HepG2 (cell line): ENCODE data around the gene ZDHHC7. TPM values are rescaled to one million over a fixed set of nuclear protein-coding genes. Genes with fewer than 3 reads are reported as not detected.
A peak's percentile ranks its signal among the peaks of the same experiment; 100 is the strongest.

Source experiments
- SKI ChIP-seq: fragments of 450-650 bp; IDR thresholded peaks from one replicate; pipeline ENCODE4 v1.6.1; 2018; ENCODE audit warnings: mild to moderate bottlenecking; ENCODE audit not compliant: partially characterized antibody
- SMAD3 ChIP-seq: sonication (generic); formaldehyde crosslinking; IDR thresholded peaks from 2 replicates; pipeline ENCODE4 v1.4.0; 2020; ENCODE audit warnings: missing genetic modification reagents
- ZNF124 ChIP-seq: sonication (generic); formaldehyde crosslinking; IDR thresholded peaks from 2 replicates; pipeline ENCODE4 v1.4.0; 2020; ENCODE audit warnings: missing genetic modification reagents
- ZNF510 ChIP-seq: sonication (generic); formaldehyde crosslinking; IDR thresholded peaks from 2 replicates; pipeline ENCODE4 v1.4.0; 2020; ENCODE audit warnings: low read depth, mild to moderate bottlenecking, missing genetic modification reagents
- ZZZ3 ChIP-seq: sonication (generic); formaldehyde crosslinking; IDR thresholded peaks from 2 replicates; pipeline ENCODE4 v1.4.0; 2020; ENCODE audit warnings: missing genetic modification reagents, mild to moderate bottlenecking, borderline replicate concordance
- polyA plus RNA-seq, 8 experiments: library from polyadenylated mRNA; depleted of rRNA in 3 of 8; stranded (reverse) in 7 of 8; unstranded in 1 of 8; fragments of >200 nt; fragmentation: Illumina TruSeq in 4 of 8; extraction: Trizol in 4 of 8; gene quantifications; 2 replicates each; pipeline versions ENCODE4 v1.2.1 to v1.2.3, GENCODE V29; 2011 to 2016; ENCODE audit warnings: low read depth in 4 of 8, missing spikeins in 1 of 8, mixed read lengths in 1 of 8; ENCODE audit not compliant: insufficient read depth in 1 of 8
- total RNA-seq, 5 experiments: library from RNA; depleted of rRNA; stranded (reverse); fragments of >200 nt; fragmentation: Illumina TruSeq; extraction: Trizol; gene quantifications; 2 replicates each; pipeline ENCODE4 v1.2.3, GENCODE V29; 2016; ENCODE audit warnings: low read depth in 1 of 5
- TF ChIP-seq, protein P1 (sequence below): sonication (generic); formaldehyde crosslinking; IDR thresholded peaks from 2 replicates; pipeline ENCODE4 v1.4.0; 2020; ENCODE audit warnings: missing genetic modification reagents, mild to moderate bottlenecking, borderline replicate concordance
- TF ChIP-seq, protein P2 (sequence below): sonication (generic); formaldehyde crosslinking; IDR thresholded peaks from 2 replicates; pipeline ENCODE4 v1.4.0; 2020; ENCODE audit warnings: missing genetic modification reagents
- TF ChIP-seq, protein P3 (sequence below): sonication (generic); formaldehyde crosslinking; IDR thresholded peaks from 2 replicates; pipeline ENCODE4 v1.4.0; 2020; ENCODE audit warnings: missing genetic modification reagents
- TF ChIP-seq, protein P4 (sequence below): sonication (generic); formaldehyde crosslinking; IDR thresholded peaks from 2 replicates; pipeline ENCODE4 v1.8.0; 2022; ENCODE audit warnings: mild to moderate bottlenecking, missing genetic modification reagents; ENCODE audit not compliant: insufficient replicate concordance
- TF ChIP-seq, protein P5 (sequence below): sonication (generic); formaldehyde crosslinking; IDR thresholded peaks from 2 replicates; pipeline ENCODE4 v1.4.0; 2020; ENCODE audit warnings: missing genetic modification reagents, borderline replicate concordance
- TF ChIP-seq, protein P6 (sequence below): sonication (generic); formaldehyde crosslinking; IDR thresholded peaks from 2 replicates; pipeline ENCODE4 v1.4.0; 2020; ENCODE audit warnings: missing genetic modification reagents

ZDHHC7 gene
- total and polyA plus RNA-seq, 2 of the 13 experiments (the other 11 are each of a cell fraction or from before 2014, with no cell fraction given): 46.8 to 67.6 TPM

DNA sequence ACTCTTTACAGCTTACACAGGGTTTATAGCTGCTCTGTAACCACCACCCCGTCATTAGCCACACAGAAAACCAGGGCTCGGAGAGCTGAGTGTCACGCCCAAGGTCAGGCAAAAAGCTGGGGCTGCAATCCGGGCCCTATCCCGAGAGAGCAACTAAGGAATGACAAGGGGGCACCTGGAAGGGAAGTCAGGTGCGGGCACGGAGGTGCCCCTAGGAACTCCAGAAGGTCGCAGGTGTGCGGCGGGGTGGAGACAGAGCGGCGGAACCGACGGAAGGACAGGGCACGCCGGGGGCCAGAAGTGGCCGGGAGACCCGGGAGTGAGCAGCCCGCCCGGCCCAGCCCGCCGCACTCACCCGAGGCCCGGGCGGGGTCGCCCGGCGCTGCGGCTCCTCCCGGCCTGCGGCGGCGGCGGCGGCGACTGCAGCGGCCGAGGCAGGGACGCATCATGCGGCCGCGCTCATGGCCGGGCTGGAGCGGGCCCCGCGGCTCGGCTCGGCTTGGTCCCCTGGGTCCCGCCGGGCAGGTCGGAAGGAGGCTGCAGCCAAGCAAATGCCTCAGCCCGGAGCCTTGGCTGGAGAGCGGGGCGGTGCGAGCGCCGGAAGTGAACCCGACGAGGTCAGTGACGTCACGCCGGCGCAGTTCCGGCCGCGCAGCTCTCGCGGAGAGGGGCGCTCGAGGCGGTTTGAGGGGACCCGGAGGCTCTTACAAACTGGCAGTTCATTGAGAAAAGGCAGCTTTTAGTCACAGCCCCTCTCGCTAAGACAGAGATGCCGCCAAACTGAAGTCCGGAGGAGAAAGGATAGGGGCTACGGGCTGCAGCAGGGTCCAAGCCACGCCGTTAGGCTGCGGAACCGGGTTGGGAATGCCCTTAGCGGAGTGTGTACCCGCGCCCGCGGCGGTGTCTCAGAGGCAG lies at the start of gene ZDHHC7 (continued):
- TF ChIP-seq, protein P1, sequence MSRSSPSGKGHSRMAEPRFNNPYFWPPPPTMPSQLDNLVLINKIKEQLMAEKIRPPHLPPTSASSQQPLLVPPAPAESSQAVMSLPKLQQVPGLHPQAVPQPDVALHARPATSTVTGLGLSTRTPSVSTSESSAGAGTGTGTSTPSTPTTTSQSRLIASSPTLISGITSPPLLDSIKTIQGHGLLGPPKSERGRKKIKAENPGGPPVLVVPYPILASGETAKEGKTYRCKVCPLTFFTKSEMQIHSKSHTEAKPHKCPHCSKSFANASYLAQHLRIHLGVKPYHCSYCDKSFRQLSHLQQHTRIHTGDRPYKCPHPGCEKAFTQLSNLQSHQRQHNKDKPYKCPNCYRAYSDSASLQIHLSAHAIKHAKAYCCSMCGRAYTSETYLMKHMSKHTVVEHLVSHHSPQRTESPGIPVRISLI (CRISPR knock-in tag): no peak
- TF ChIP-seq SMAD3: peak; percentile 64
- TF ChIP-seq SKI: peak; percentile 34
- TF ChIP-seq ZZZ3 (CRISPR knock-in tag): no peak; the same call in 1 of the 2 replicates
- TF ChIP-seq, protein P2, sequence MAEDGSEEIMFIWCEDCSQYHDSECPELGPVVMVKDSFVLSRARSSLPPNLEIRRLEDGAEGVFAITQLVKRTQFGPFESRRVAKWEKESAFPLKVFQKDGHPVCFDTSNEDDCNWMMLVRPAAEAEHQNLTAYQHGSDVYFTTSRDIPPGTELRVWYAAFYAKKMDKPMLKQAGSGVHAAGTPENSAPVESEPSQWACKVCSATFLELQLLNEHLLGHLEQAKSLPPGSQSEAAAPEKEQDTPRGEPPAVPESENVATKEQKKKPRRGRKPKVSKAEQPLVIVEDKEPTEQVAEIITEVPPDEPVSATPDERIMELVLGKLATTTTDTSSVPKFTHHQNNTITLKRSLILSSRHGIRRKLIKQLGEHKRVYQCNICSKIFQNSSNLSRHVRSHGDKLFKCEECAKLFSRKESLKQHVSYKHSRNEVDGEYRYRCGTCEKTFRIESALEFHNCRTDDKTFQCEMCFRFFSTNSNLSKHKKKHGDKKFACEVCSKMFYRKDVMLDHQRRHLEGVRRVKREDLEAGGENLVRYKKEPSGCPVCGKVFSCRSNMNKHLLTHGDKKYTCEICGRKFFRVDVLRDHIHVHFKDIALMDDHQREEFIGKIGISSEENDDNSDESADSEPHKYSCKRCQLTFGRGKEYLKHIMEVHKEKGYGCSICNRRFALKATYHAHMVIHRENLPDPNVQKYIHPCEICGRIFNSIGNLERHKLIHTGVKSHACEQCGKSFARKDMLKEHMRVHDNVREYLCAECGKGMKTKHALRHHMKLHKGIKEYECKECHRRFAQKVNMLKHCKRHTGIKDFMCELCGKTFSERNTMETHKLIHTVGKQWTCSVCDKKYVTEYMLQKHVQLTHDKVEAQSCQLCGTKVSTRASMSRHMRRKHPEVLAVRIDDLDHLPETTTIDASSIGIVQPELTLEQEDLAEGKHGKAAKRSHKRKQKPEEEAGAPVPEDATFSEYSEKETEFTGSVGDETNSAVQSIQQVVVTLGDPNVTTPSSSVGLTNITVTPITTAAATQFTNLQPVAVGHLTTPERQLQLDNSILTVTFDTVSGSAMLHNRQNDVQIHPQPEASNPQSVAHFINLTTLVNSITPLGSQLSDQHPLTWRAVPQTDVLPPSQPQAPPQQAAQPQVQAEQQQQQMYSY: peak; percentile 43; the same call in 1 of the 2 replicates
- TF ChIP-seq ZNF124 (CRISPR knock-in tag): peak; percentile 62; the same call in 1 of the 2 replicates
- TF ChIP-seq, protein P3, sequence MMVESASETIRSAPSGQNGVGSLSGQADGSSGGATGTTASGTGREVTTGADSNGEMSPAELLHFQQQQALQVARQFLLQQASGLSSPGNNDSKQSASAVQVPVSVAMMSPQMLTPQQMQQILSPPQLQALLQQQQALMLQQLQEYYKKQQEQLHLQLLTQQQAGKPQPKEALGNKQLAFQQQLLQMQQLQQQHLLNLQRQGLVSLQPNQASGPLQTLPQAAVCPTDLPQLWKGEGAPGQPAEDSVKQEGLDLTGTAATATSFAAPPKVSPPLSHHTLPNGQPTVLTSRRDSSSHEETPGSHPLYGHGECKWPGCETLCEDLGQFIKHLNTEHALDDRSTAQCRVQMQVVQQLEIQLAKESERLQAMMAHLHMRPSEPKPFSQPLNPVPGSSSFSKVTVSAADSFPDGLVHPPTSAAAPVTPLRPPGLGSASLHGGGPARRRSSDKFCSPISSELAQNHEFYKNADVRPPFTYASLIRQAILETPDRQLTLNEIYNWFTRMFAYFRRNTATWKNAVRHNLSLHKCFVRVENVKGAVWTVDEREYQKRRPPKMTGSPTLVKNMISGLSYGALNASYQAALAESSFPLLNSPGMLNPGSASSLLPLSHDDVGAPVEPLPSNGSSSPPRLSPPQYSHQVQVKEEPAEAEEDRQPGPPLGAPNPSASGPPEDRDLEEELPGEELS (CRISPR knock-in tag): peak; percentile 44; the same call in 1 of the 2 replicates
- TF ChIP-seq, protein P4, sequence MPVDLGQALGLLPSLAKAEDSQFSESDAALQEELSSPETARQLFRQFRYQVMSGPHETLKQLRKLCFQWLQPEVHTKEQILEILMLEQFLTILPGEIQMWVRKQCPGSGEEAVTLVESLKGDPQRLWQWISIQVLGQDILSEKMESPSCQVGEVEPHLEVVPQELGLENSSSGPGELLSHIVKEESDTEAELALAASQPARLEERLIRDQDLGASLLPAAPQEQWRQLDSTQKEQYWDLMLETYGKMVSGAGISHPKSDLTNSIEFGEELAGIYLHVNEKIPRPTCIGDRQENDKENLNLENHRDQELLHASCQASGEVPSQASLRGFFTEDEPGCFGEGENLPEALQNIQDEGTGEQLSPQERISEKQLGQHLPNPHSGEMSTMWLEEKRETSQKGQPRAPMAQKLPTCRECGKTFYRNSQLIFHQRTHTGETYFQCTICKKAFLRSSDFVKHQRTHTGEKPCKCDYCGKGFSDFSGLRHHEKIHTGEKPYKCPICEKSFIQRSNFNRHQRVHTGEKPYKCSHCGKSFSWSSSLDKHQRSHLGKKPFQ (CRISPR knock-in tag): peak; percentile 50
- TF ChIP-seq ZNF510 (CRISPR knock-in tag): peak; percentile 5; the same call in 1 of the 2 replicates
- TF ChIP-seq, protein P5, sequence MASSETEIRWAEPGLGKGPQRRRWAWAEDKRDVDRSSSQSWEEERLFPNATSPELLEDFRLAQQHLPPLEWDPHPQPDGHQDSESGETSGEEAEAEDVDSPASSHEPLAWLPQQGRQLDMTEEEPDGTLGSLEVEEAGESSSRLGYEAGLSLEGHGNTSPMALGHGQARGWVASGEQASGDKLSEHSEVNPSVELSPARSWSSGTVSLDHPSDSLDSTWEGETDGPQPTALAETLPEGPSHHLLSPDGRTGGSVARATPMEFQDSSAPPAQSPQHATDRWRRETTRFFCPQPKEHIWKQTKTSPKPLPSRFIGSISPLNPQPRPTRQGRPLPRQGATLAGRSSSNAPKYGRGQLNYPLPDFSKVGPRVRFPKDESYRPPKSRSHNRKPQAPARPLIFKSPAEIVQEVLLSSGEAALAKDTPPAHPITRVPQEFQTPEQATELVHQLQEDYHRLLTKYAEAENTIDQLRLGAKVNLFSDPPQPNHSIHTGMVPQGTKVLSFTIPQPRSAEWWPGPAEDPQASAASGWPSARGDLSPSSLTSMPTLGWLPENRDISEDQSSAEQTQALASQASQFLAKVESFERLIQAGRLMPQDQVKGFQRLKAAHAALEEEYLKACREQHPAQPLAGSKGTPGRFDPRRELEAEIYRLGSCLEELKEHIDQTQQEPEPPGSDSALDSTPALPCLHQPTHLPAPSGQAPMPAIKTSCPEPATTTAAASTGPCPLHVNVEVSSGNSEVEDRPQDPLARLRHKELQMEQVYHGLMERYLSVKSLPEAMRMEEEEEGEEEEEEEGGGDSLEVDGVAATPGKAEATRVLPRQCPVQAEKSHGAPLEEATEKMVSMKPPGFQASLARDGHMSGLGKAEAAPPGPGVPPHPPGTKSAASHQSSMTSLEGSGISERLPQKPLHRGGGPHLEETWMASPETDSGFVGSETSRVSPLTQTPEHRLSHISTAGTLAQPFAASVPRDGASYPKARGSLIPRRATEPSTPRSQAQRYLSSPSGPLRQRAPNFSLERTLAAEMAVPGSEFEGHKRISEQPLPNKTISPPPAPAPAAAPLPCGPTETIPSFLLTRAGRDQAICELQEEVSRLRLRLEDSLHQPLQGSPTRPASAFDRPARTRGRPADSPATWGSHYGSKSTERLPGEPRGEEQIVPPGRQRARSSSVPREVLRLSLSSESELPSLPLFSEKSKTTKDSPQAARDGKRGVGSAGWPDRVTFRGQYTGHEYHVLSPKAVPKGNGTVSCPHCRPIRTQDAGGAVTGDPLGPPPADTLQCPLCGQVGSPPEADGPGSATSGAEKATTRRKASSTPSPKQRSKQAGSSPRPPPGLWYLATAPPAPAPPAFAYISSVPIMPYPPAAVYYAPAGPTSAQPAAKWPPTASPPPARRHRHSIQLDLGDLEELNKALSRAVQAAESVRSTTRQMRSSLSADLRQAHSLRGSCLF (CRISPR knock-in tag): peak; percentile 28; the same call in 1 of the 2 replicates
- TF ChIP-seq, protein P6, sequence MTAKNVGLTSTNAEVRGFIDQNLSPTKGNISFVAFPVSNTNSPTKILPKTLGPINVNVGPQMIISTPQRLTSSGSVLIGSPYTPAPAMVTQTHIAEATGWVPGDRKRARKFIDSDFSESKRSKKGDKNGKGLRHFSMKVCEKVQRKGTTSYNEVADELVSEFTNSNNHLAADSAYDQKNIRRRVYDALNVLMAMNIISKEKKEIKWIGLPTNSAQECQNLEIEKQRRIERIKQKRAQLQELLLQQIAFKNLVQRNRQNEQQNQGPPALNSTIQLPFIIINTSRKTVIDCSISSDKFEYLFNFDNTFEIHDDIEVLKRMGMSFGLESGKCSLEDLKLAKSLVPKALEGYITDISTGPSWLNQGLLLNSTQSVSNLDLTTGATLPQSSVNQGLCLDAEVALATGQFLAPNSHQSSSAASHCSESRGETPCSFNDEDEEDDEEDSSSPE: peak; percentile 82
